Fibroblast of villous mesenchyme (primary cell): ENCODE measurements around the gene TACR2. TPM values are rescaled to one million over a fixed set of nuclear protein-coding genes. Genes with fewer than 3 reads are reported as not detected.
A peak's percentile ranks its signal among the peaks of the same experiment; 100 is the strongest.

ENCODE experiments used
- DNase-seq: peaks from one replicate; pipeline ENCODE4 v3.0.0-alpha.2; 2010; ENCODE audit warnings: low read depth
- H3K4me3 ChIP-seq: 2 replicates; pipeline ENCODE4 v1.5.1; 2011; ENCODE audit warnings: low read depth, mild to moderate bottlenecking, low read length
- CTCF ChIP-seq: IDR thresholded peaks from 2 replicates; pipeline ENCODE4 v1.5.1; 2012; ENCODE audit warnings: low read depth, mild to moderate bottlenecking, low read length; ENCODE audit not compliant: insufficient read depth
- total RNA-seq: library from RNA; depleted of rRNA; stranded (reverse); fragments of >200 nt; gene quantifications from 2 replicates; pipeline ENCODE4 v1.2.3, GENCODE V29; 2012

TACR2 gene
- total RNA-seq, 1 donor, result not detected

- no peak for TF ChIP-seq CTCF
- no peak overlapping the region for H3K4me3 ChIP-seq
- no peak for DNase-seq
Observed at GRCh38 chr10:69385454-69386350, 31.0 kb downstream of the TACR2 start.

GRCh38 chr10:69384320-69384719 lies 32.4 kb downstream of the TACR2 start:
- no peak for DNase-seq
- TF ChIP-seq CTCF, result no peak
- H3K4me3 ChIP-seq, result no peak overlapping the region

GRCh38 chr10:69383558-69383957 lies 33.2 kb downstream of the TACR2 start:
- DNase-seq, result peak; percentile 86
- peak; percentile 41 for TF ChIP-seq CTCF
- no peak overlapping the region for H3K4me3 ChIP-seq

- no peak overlapping the region for H3K4me3 ChIP-seq
- peak; percentile 81 for DNase-seq
- TF ChIP-seq CTCF, result no peak
Observed at GRCh38 chr10:69382382-69383117, 34.2 kb downstream of the TACR2 start.

- DNase-seq, result no peak
- TF ChIP-seq CTCF, result no peak
Observed at GRCh38 chr10:69379800-69380199, 36.9 kb downstream of the TACR2 start.

GRCh38 chr10:69377933-69378332 lies 38.8 kb downstream of the TACR2 start:
- DNase-seq, result no peak
- no peak overlapping the region for H3K4me3 ChIP-seq
- TF ChIP-seq CTCF, result no peak

More at GRCh38 chr10:69379800-69380199, 36.9 kb downstream of the TACR2 start:
- no peak overlapping the region for H3K4me3 ChIP-seq
